H1 (cell line): ENCODE measurements around the gene TSSK6. TPM values are rescaled to one million over a fixed set of nuclear protein-coding genes. Genes with fewer than 3 reads are reported as not detected.

Experiments used
- CTCF ChIA-PET: fragments of 300-600 bp; sonication (Branson Sonifier 250); formaldehyde crosslinking; loops from one replicate; lab custom pipeline; 2021; ENCODE audit not compliant: partially characterized antibody; lab: Charles Lee
- POLR2A ChIA-PET: fragments of 300-600 bp; sonication (Branson Sonifier 250); formaldehyde crosslinking; loops from one replicate; lab custom pipeline; 2021; ENCODE audit warnings: inconsistent platforms; ENCODE audit not compliant: partially characterized antibody; lab: Charles Lee
- DNase-seq, 2 experiments: peaks; one replicate each; pipeline versions ENCODE4 v3.0.0 to v3.0.0-alpha.2; 2010 to 2022; ENCODE audit warnings: low spot score in 2 of 2, low read depth in 1 of 2, mixed read lengths in 1 of 2
- FAIRE-seq: peaks from 2 replicates; lab custom pipeline; 2011; peaks lifted over from hg19 to GRCh38; lab: Jason Lieb, UNC
- H2AFZ ChIP-seq: 2 replicates; pipeline ENCODE4 v1.8.1; 2012; ENCODE audit warnings: low read length, inconsistent platforms
- H2AK5ac ChIP-seq: 2 replicates; pipeline ENCODE4 v1.6.1; 2013; ENCODE audit warnings: low read depth, low read length
- H2BK120ac ChIP-seq: replicated peaks from 2 replicates; pipeline ENCODE3; 2013; ENCODE audit warnings: low read depth, low read length, inconsistent platforms
- H2BK12ac ChIP-seq: 2 replicates; pipeline ENCODE4 v1.6.1; 2013; ENCODE audit warnings: low read depth, low read length
- H2BK15ac ChIP-seq: 2 replicates; pipeline ENCODE4 v1.6.1; 2013; ENCODE audit warnings: low read length
- H2BK20ac ChIP-seq: 2 replicates; pipeline ENCODE4 v1.6.1; 2013; ENCODE audit warnings: low read length
- H2BK5ac ChIP-seq: 2 replicates; pipeline ENCODE4 v1.6.1; 2013; ENCODE audit warnings: low read depth, low read length
- H3K14ac ChIP-seq: 2 replicates; pipeline ENCODE4 v1.6.1; 2013; ENCODE audit warnings: inconsistent platforms; ENCODE audit not compliant: insufficient read length
- H3K18ac ChIP-seq: 2 replicates; pipeline ENCODE4 v1.6.1; 2013; ENCODE audit warnings: low read length; ENCODE audit errors: extremely low read depth
- H3K23ac ChIP-seq: 2 replicates; pipeline ENCODE4 v1.6.1; 2013; ENCODE audit warnings: inconsistent platforms; ENCODE audit not compliant: insufficient read length
- H3K23me2 ChIP-seq: 2 replicates; pipeline ENCODE4 v1.6.1; 2013; ENCODE audit warnings: low read depth, low read length
- H3K27ac ChIP-seq: 2 replicates; pipeline ENCODE4 v1.6.1; 2011; ENCODE audit warnings: low read depth, low read length, inconsistent platforms
- H3K27me3 ChIP-seq, 4 experiments: replicated peaks in 1 of 4; 1 replicate in 1 of 4; 2 replicates in 3 of 4; pipeline versions ENCODE4 v1.6.1 to v1.8.1; 2011 to 2013; ENCODE audit warnings: low read length in 3 of 4, mild to moderate bottlenecking in 3 of 4, inconsistent platforms in 2 of 4, mixed read lengths in 2 of 4, moderate library complexity in 1 of 4; ENCODE audit not compliant: control insufficient read depth in 3 of 4, insufficient read depth in 3 of 4; ENCODE audit errors: extremely low read depth in 1 of 4
- H3K36me3 ChIP-seq, 4 experiments: 2 replicates each; pipeline versions ENCODE4 v1.6.1 to v1.8.1; 2011 to 2013; ENCODE audit warnings: mild to moderate bottlenecking in 4 of 4, low read length in 3 of 4, moderate library complexity in 2 of 4, control low read depth in 1 of 4, inconsistent platforms in 1 of 4; ENCODE audit not compliant: insufficient read depth in 4 of 4, control insufficient read depth in 2 of 4
- H3K4ac ChIP-seq: replicated peaks from 2 replicates; pipeline ENCODE3; 2013; ENCODE audit warnings: low read length, low read depth, mixed read lengths, inconsistent platforms; ENCODE audit not compliant: insufficient read length
- H3K4me1 ChIP-seq, 4 experiments: replicated peaks in 1 of 4; 1 replicate in 1 of 4; 2 replicates in 3 of 4; pipeline versions ENCODE4 v1.6.1 to v1.8.1; 2011 to 2013; ENCODE audit warnings: low read length in 3 of 4, inconsistent platforms in 2 of 4, mixed read lengths in 1 of 4; ENCODE audit not compliant: insufficient read depth in 4 of 4, control insufficient read depth in 3 of 4
- H3K4me2 ChIP-seq, 2 experiments: 2 replicates each; pipeline versions ENCODE4 v1.6.1 to v1.8.1; 2011 to 2013; ENCODE audit warnings: low read depth in 2 of 2, low read length in 2 of 2, control low read depth in 1 of 2, inconsistent platforms in 1 of 2, mild to moderate bottlenecking in 1 of 2; ENCODE audit not compliant: insufficient read depth in 1 of 2
- H3K4me3 ChIP-seq, 4 experiments: fragments of 200-600, 300-600 bp in 1 of 4; sonication (generic), shearing (Covaris generic), sonication (Bioruptor Twin) in 1 of 4; 2 replicates each; pipeline versions ENCODE4 v1.5.1 to v1.8.1; 2011 to 2016; ENCODE audit warnings: low read length in 4 of 4, low read depth in 3 of 4, control low read depth in 2 of 4, inconsistent platforms in 2 of 4, mild to moderate bottlenecking in 2 of 4, mixed read lengths in 1 of 4, moderate library complexity in 1 of 4; ENCODE audit not compliant: insufficient read depth in 2 of 4; ENCODE audit errors: extremely low read depth in 1 of 4
- H3K56ac ChIP-seq: replicated peaks from 2 replicates; pipeline ENCODE3; 2013; ENCODE audit warnings: low read depth, mild to moderate bottlenecking, mixed read lengths, low read length, inconsistent platforms; ENCODE audit not compliant: insufficient read length
- H3K79me1 ChIP-seq: 2 replicates; pipeline ENCODE4 v1.6.1; 2013; ENCODE audit warnings: low read depth, low read length, control low read depth
- H3K79me2 ChIP-seq, 2 experiments: 2 replicates each; pipeline versions ENCODE4 v1.6.1 to v1.8.1; 2012 to 2013; ENCODE audit warnings: low read length in 2 of 2, mild to moderate bottlenecking in 2 of 2, inconsistent platforms in 1 of 2; ENCODE audit not compliant: insufficient read depth in 2 of 2, control insufficient read depth in 1 of 2
- H3K9ac ChIP-seq, 4 experiments: replicated peaks in 1 of 4; 1 replicate in 1 of 4; 2 replicates in 3 of 4; pipeline versions ENCODE4 v1.6.1 to v1.8.1; 2011 to 2013; ENCODE audit warnings: low read depth in 3 of 4, low read length in 3 of 4, control low read depth in 2 of 4, mild to moderate bottlenecking in 2 of 4, moderate library complexity in 2 of 4, inconsistent platforms in 1 of 4; ENCODE audit errors: extremely low read depth in 1 of 4
- H3K9me3 ChIP-seq, 2 experiments: 2 replicates each; pipeline versions ENCODE4 v1.6.1 to v1.8.1; 2012 to 2013; ENCODE audit warnings: mild to moderate bottlenecking in 2 of 2, moderate library complexity in 2 of 2, control low read depth in 1 of 2, inconsistent platforms in 1 of 2, low read depth in 1 of 2, low read length in 1 of 2, mixed read lengths in 1 of 2; ENCODE audit not compliant: insufficient read depth in 2 of 2
- H4K20me1 ChIP-seq, 2 experiments: replicated peaks in 1 of 2; 2 replicates each; pipeline versions ENCODE3 to v1.8.1; 2011 to 2013; ENCODE audit warnings: inconsistent platforms in 2 of 2, low read length in 2 of 2, mild to moderate bottlenecking in 1 of 2; ENCODE audit not compliant: insufficient read depth in 2 of 2, control insufficient read depth in 1 of 2
- H4K5ac ChIP-seq: 2 replicates; pipeline ENCODE4 v1.6.1; 2013; ENCODE audit warnings: low read length, low read depth, mixed read lengths, inconsistent platforms; ENCODE audit not compliant: insufficient read length
- H4K8ac ChIP-seq: 2 replicates; pipeline ENCODE4 v1.8.0; 2013; ENCODE audit warnings: mild to moderate bottlenecking, moderate library complexity, low read length, inconsistent platforms; ENCODE audit not compliant: insufficient read depth; ENCODE audit errors: extremely low read depth
- H4K91ac ChIP-seq: replicated peaks from 2 replicates; pipeline ENCODE3; 2013; ENCODE audit warnings: low read length, mixed read lengths, inconsistent platforms; ENCODE audit not compliant: insufficient read length
- CBX8 ChIP-seq: fragments of 300-800, 300-1000 bp; sonication (generic); IDR thresholded peaks from 2 replicates; pipeline ENCODE4 v1.7.1; 2016; ENCODE audit warnings: low read depth, low read length, borderline replicate concordance
- MAFK ChIP-seq: IDR thresholded peaks from 2 replicates; pipeline ENCODE4 v1.6.1; 2012; ENCODE audit warnings: low read depth, mild to moderate bottlenecking, improper control_type of control experiment, low read length
- WGBS, 2 experiments: shearing (Covaris generic) in 1 of 2; methylation state at CpG; one replicate each; pipeline versions ENCODE4 v1.1.6 to v1.1.7; 2013 to 2015; ENCODE audit warnings: low lambda C conversion rate in 2 of 2, mixed read lengths in 2 of 2, inconsistent platforms in 1 of 2, low coverage in 1 of 2, missing lambda C conversion rate in 1 of 2; ENCODE audit not compliant: insufficient replicate concordance in 2 of 2, insufficient coverage in 1 of 2, insufficient read length in 1 of 2; ENCODE audit errors: extremely low coverage in 1 of 2, missing lambda C conversion rate in 1 of 2; 5-methylcytosine and 5-hydroxymethylcytosine counted together
- polyA plus RNA-seq, 7 experiments: library from polyadenylated mRNA; depleted of rRNA in 3 of 7; stranded (reverse) in 5 of 7; unstranded in 2 of 7; fragments of >200 nt in 5 of 7; fragments of 200-250 nt in 2 of 7; gene quantifications; 1 replicate in 5 of 7; 2 replicates in 1 of 7; 4 replicates in 1 of 7; pipeline versions ENCODE4 v1.2.1 to v1.2.3, GENCODE V29; 2011 to 2013; ENCODE audit warnings: missing spikeins in 2 of 7, mixed read lengths in 2 of 7
- total RNA-seq: library from RNA; stranded (reverse); fragmentation: NEBNext Ultra II Directional; extraction: Animal tissue kit (Norgen Biotek cat#: 25700); gene quantifications from 2 replicates; pipeline ENCODE4 v1.2.1, GENCODE V29; 2021

TSSK6 gene
- total and polyA plus RNA-seq, 2 of the 8 experiments (the other 6 are each of a cell fraction or from before 2014, with no cell fraction given) = 3.6 to 7.8 TPM

GRCh38 chr19:19550485-19550929 lies 35.2 kb upstream of the TSSK6 start:
- H2BK120ac ChIP-seq = no peak overlapping the region
- H2BK20ac ChIP-seq = no peak overlapping the region
- FAIRE-seq (no peak), DNase-seq (no peak)
- TF ChIP-seq CBX8 (no peak), MAFK (0 out of 2 replicates have a peak, but pooled peaks have one; percentile 4)
- no peak overlapping the region for H2AFZ ChIP-seq
- no peaks in the 10 kb centered on the region for H3K23me2 ChIP-seq
- no peak overlapping the region for H3K9ac ChIP-seq
- no peak overlapping the region for H4K91ac ChIP-seq
- no peak overlapping the region for H4K5ac ChIP-seq
- 0 out of 2 replicates have a peak, but pooled peaks cover 1% of the 10 kb centered on the region for H3K79me1 ChIP-seq
- ChIA-PET POLR2A (interaction anchor here (0.6 to 1.8 kb wide), 5 partner anchors 10 to 74 kb away, joined by 3 to 7 read pairs (median 4); partner anchors contain the start of gene YJEFN3), CTCF (interaction anchor here (0.7 to 15.7 kb wide), 7 partner anchors 13 to 102 kb away, joined by 3 to 223 read pairs (median 38); partner anchors contain the start of genes CILP2 and YJEFN3)
- 0 out of 2 replicates have a peak overlapping the region, but pooled peaks have one; percentile 18 for H2BK15ac ChIP-seq
- no peak overlapping the region for H3K4me2 ChIP-seq
- H3K56ac ChIP-seq = no peak overlapping the region
- H2BK5ac ChIP-seq = no peak overlapping the region
- H4K8ac ChIP-seq = 0 out of 2 replicates have a peak overlapping the region, but pooled peaks have one; percentile 53
- WGBS, 2 experiments = 82% methylated on average over 8 of the region's 8 CpGs; no CpG with 5 or more reads in 1 of the 2 experiments
- H3K79me2 ChIP-seq = no peaks in the 10 kb centered on the region
- no peak overlapping the region for H3K4me3 ChIP-seq
- H3K23ac ChIP-seq = no peak overlapping the region
- no peak overlapping the region for H3K4ac ChIP-seq
- no peaks in the 10 kb centered on the region for H3K36me3 ChIP-seq
- H3K18ac ChIP-seq = no peak overlapping the region
- H3K14ac ChIP-seq = no peak overlapping the region
- H3K27ac ChIP-seq = no peak overlapping the region
- H3K9me3 ChIP-seq = no peaks in the 10 kb centered on the region
- H2AK5ac ChIP-seq = no peak overlapping the region
- H3K27me3 ChIP-seq = no peaks in the 10 kb centered on the region; a peak in 1 of 7 replicates
- H4K20me1 ChIP-seq = no peaks in the 10 kb centered on the region
- 0 out of 2 replicates have a peak overlapping the region, but pooled peaks have one; percentile 27 for H2BK12ac ChIP-seq
- no peaks in the 10 kb centered on the region; a peak in 3 of 7 replicates for H3K4me1 ChIP-seq
